CD1c-positive myeloid dendritic cell (primary cell): Measurements from ENCODE around the gene ADH5.
A peak's percentile ranks its signal among the peaks of the same experiment; 100 is the strongest.
"Not testable (repeated sequence)": the region's sequence is repeated elsewhere in the genome, so short reads cannot be mapped to it uniquely, and the experiment has no call there.

Experiments used
- DNase-seq: peaks from one replicate; pipeline ENCODE4 v3.0.0-alpha.2; 2016; ENCODE audit errors: extremely low spot score

Gene ADH5

DNA sequence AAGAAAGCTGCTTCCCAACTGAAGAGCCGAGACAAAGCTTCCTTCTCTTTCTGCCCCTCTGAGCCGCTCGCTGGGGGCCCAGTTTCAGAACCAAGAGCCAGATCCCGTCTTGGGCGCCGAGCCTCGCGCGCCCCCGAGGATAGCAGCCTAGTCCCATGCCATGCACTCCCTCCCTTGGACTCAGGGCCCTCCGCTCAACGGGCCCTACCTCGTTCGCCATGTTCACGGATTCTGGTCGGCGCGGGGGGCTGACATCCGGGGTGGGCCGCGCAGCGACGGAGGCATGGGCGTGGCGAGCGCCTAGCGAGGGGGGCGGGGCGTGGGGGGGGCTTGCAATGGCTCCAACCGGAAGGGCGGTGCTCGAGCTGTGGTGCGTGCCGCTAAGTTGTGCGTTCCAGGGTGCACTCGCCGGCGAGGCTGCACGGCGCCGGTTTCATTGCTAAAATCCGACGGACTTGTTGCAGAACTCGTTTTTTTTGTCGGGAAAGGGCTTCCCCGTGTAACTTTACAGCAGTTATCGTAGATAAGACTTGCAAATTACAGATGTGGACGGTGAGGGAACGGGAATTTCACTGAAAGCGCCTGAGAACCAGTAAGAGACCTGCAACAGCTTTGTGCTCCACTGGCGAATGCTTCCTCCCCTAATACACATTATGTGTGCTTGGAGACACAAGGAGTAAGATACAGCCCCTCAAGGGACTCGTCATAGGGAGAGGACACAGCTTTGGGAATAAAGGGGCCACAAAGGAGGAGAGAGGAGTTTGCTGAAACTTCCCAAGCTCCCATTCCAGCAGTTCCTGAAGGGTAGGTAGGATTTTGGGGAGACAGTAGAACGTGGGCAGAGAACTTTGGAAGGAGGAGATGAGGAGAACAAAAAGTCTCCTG lies at the start of gene ADH5:
TSS of gene ADH5 (minus strand) at position 308 of the 885 bp plus-strand sequence. CDS start at position 220, 88 bp downstream.
- DNase-seq, result peak; percentile 87

DNA sequence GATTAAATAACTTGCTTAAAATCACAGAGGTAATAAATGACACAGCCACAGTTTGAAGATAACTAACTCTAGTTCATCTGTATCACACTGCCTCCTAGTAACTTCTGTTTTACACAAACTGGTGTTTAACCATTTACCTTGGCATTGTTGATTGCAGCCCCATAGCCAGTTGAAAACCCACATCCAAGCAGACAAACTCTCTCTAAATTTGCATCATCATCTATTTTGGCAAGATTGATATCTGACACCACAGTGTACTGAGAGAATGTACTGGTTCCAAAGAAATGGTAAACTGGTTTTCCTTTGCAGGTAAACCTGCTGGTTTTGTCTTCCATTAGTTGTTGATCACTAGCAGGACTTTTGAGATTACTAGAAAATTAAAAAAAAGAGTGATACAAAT lies 47.7 kb upstream of the ADH5 start:
- no peak for DNase-seq

DNA sequence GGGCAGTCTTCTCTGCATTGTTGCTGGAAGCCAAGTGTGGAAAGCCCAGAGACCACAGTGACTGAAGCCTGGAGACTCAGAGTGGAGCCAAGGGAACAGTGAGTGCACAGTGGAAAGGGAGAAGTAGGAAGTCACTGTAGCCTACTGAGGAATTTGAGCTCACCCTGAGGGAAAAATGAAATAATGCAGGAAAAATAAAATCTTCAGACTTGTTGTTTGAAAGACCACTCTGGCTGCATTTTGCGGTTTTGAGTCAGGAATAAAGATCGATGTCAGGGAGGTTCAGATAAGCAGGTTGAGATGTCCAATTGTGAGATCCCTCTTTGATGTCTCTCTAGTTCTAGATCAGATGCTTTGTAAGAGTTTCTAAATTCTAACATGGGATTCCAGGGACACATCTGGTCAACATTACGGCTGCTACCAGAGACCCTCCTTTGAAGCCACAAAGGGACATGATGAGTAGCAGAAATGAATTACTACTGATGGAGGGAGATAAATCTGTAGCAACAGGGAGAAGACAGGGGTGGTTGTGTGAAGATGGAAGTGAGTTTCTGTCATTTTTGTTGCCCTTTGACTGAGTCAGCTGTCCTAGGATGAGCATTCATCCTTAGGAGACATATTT lies 47.1 kb upstream of the ADH5 start:
- DNase-seq, result no peak

DNA sequence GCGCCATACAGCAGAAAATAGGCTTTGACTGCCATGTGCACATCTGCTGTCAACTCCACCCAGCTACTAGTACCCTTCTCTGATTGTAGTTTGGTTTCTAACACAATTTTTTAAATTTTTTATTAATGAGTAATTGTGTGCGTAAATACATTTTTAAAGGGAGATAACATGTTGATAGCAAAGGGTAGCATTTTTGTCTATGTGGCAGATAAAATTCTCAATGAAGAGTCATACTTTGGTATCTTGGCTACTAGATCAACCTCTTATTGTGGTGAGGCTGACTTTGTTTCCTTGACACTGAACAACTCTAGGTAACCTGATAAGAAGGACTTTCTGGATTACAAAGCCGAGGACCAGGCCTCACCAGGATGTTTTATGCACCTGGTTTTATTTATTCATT lies 46.0 kb upstream of the ADH5 start:
- DNase-seq, result no peak

- no peak for DNase-seq
Observed at GRCh38 chr4:99131378-99131777, 42.8 kb upstream of the ADH5 start.

GRCh38 chr4:99126376-99126775 lies 37.8 kb upstream of the ADH5 start:
- no peak for DNase-seq

- DNase-seq, result no peak
Observed at GRCh38 chr4:99121008-99121407, 32.4 kb upstream of the ADH5 start.

GRCh38 chr4:99120501-99120900 lies 31.9 kb upstream of the ADH5 start:
- DNase-seq, result no peak

DNA sequence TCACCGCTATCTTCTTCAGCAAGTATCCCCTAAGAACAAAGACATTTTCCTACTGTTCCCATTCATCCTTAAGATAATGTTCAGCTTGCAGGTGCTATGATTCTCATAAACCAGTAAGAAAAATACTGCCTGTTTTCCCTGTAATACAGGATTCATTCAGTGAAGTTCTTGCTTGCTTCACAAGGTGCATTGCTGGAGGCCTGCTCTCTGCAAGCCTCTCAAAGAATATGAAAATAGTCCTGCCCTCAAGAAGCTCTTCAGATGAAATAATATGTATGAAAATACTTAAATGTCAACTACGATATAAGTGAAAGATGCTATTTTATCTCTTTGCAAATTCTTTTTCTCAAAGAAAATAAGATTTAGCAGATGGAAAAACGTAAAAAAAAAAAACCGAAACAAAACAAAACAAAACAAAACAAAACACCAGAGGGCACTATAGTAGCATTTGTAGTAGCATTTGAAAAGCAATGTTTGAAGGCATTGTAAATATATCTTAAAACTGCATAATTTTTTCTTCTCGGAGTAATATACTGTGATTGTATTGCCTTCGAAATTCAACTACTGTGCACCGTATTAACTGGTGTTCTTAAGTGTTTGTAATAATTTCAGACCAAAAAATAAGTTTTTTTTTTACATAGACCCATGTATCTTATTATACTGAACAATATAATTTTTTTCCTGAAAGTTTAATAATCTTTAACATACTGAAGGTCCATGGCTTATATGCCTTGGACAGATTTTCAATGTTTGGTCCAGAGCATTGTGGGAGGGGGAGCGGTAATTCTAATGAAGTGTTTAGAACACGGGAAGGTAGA lies 29.5 kb upstream of the ADH5 start:
- DNase-seq, result peak; percentile 16

DNA sequence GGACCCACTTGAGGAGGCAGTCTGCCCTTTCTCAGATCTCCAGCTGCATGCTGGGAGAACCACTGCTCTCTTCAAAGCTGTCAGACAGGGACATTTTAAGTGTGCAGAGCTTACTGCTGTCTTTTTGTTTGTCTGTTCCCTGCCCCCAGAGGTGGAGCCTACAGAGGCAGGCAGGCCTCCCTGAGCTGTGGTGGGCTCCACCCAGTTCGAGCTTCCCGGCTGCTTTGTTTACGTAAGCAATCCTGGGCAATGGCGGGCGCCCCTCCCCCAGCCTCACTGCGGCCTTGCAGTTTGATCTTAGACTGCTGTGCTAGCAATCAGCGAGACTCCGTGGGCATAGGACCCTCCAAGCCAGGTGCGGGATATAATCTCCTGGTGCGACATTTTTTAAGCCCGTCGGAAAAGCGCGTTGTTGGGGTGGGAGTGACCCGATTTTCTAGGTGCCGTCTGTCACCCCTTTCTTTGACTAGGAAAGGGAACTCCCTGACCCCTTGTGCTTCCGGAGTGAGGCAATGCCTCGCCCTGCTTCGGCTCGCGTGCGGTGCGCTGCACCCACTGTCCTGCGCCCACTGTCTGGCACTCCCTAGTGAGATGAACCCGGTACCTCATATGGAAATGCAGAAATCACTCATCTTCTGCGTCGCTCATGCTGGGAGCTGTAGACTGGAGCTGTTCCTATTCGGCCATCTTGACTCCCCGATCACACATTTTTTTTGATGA lies 28.7 kb upstream of the ADH5 start:
- DNase-seq, result not testable (repeated sequence)

- DNase-seq, result not testable (repeated sequence)
Observed at GRCh38 chr4:99109286-99109685, 20.7 kb upstream of the ADH5 start.

DNA sequence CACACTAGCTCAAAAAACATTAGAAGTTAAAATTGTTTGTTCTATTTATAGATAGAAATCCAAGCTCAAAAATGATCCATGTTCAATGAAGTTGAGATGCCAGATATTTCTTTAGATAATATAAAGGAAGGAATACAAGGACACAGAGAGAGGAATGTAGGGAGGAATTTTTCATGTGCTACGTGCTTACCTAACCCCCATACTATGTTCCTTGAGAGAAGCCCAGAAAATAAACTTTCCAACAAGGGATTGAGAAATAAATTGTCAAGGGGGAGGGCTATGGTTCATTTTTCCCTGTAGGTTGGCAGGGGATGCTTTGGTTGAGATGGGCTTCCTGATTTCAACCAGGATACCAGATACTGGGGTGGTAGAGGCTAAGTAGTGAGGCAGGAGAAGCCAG lies 15.6 kb upstream of the ADH5 start:
- DNase-seq, result no peak

- DNase-seq, result no peak
Observed at GRCh38 chr4:99103166-99103565, 14.6 kb upstream of the ADH5 start.

- DNase-seq, result no peak
Observed at GRCh38 chr4:99102634-99103033, 14.0 kb upstream of the ADH5 start.

- no peak for DNase-seq
Observed at GRCh38 chr4:99100876-99101275, 12.3 kb upstream of the ADH5 start.

GRCh38 chr4:99099814-99100213 lies 11.2 kb upstream of the ADH5 start:
- DNase-seq, result not testable (repeated sequence)

GRCh38 chr4:99099311-99099710 lies 10.7 kb upstream of the ADH5 start:
- no peak for DNase-seq

- DNase-seq, result not testable (repeated sequence)
Observed at GRCh38 chr4:99091841-99092240, 3.3 kb upstream of the ADH5 start.

- DNase-seq, result no peak
Observed at GRCh38 chr4:99091216-99091575, 2.6 kb upstream of the ADH5 start.

DNA sequence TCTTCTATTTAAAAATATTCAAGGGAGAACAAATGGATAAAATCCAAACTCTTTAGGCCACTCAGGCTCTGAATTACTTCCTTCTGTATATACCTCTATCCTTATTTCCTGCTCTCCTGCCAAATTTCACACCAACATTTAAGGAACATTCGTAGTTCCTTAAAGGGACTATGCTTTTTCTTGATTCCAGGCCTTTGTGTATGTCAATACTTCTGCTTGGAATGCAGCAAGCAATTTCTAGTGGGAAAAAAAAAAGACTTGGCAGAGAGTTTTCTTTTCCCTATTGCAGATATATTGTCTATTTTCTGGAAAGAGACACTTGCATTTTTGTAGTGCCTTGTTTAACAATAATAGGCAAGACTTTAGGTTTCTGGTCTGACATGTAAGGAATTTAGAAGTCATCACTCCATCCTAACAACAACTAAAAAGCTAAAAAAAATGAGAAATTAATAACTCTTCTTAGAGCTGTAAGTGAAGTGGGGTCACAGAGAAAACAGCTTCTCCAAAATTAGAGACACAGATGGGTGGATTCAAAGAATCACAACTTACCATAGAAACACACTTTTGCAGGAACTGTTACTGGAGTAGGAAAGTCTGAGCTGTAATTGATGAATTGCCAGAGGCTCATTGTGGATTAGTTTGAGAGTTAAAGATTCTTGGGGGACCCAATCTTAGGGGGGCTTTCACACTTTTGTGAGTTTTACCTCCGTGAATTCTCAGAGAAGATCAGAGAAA lies 2.1 kb upstream of the ADH5 start:
- no peak for DNase-seq

DNA sequence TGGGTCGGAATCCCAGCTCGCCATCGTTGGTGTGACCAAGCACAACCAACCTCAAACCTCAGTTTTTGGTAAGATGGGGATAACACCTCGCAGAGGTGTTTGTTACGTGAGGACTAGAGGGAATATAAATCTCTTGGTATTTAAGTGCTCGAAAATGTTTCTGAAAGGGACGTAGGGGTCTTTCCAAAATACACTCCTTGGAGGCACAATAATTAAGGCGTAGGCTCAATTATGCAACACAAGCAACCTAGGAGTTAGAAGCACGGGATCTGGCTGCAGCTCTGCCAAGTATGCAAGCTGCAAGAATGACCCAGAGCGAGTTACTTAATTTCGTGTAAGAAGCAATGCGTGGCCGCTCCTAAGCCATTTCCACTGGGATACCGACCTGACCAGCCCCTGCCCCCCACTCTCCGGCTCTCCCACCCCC lies 552 bp downstream of the ADH5 start:
- peak; percentile 48 for DNase-seq
